ENCODE measurements around the gene TMEM42.
A peak's percentile ranks its signal among the peaks of the same experiment; 100 is the strongest.
"Not testable (repeated sequence)": the region's sequence is repeated elsewhere in the genome, so short reads cannot be mapped to it uniquely, and the experiment has no call there.

Gene TMEM42

DNA sequence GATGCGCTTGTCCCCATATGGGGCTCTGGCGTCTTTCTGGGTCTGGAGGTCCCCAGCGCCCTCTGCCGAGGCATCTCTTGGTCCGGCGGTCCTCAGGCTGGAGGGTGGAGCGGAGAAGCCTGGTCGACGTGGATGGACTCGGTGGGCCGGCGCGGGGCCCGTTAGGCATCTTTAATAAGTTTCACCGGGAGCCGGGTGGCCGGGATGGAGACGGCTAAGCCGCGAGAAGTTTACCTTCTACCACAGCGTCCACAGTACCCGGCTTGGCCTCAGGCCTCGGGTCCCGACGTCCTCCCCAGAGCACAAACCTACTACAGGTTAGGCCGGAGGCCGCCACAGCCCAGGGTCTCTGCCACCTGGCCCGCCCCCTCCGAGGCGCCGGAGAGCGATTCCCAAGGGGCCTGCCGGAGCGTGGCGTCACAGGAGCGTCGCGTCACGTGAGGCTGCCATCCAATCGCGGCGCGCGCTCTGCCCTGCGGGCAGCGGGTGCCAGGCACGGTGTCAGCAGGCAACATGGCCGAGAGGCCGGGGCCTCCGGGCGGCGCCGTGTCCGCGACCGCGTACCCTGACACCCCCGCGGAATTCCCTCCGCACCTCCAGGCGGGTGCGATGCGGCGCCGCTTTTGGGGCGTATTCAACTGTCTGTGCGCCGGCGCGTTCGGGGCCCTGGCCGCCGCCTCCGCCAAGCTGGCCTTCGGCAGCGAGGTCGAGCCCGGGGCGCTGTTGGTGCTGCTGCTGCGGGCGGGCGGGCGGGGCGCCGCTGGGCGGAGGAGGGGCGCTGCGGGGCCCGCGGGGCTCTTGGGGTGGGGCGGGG, at the start of gene TMEM42:
Gene TMEM42, plus strand, starts transcription at position 501 of the 814 bp plus-strand sequence. Its CDS starts 13 bp downstream, at position 514.
- DNase-seq (ENCODE audit: extremely low read depth, low read depth): peak; percentile 79
- TF ChIP-seq, protein P1, sequence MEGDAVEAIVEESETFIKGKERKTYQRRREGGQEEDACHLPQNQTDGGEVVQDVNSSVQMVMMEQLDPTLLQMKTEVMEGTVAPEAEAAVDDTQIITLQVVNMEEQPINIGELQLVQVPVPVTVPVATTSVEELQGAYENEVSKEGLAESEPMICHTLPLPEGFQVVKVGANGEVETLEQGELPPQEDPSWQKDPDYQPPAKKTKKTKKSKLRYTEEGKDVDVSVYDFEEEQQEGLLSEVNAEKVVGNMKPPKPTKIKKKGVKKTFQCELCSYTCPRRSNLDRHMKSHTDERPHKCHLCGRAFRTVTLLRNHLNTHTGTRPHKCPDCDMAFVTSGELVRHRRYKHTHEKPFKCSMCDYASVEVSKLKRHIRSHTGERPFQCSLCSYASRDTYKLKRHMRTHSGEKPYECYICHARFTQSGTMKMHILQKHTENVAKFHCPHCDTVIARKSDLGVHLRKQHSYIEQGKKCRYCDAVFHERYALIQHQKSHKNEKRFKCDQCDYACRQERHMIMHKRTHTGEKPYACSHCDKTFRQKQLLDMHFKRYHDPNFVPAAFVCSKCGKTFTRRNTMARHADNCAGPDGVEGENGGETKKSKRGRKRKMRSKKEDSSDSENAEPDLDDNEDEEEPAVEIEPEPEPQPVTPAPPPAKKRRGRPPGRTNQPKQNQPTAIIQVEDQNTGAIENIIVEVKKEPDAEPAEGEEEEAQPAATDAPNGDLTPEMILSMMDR (IDR thresholded peaks at IDR 0.05; ENCODE audit: low read depth, low read length): peak; percentile 41

DNA sequence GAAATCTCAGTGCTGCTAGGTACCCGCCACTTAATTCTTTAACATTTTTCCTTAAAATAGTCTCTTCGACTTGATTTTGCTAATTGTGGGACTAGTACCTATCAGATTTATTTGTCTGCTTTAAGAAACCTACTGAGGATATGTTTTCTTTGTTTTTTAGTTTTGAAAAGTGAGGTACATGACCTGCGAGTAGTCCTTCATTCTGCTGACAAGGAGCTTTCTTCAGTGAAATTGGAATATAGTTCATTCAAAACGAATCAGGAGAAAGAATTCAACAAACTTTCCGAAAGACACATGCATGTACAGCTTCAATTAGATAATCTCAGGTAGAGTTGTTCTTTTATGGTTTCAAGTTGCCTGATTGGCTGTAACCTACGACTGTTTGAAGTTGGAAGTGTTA, 47.0 kb upstream of the TMEM42 start:
- DNase-seq (ENCODE audit: extremely low read depth, low read depth): no peak
- TF ChIP-seq, protein P1 (IDR thresholded peaks at IDR 0.05; ENCODE audit: low read depth, low read length): no peak

DNA sequence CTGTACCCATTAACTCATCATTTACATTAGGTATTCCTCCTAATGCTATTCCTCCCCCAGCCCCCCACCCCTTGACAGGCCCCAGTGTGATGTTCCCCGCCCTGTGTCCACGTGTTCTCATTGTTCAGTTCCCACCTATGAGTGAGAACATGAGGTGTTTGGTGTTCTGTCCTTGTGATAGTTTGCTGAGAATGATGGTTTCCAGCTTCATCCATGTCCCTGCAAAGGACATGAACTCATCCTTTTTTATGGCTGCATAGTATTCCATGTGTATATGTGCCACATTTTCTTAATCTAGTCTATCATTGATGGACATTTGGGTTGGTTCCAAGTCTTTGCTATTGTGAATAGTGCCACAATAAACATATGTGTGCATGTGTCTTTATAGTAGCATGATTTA, 45.4 kb upstream of the TMEM42 start:
- DNase-seq (ENCODE audit: extremely low read depth, low read depth): not testable (repeated sequence)

DNA sequence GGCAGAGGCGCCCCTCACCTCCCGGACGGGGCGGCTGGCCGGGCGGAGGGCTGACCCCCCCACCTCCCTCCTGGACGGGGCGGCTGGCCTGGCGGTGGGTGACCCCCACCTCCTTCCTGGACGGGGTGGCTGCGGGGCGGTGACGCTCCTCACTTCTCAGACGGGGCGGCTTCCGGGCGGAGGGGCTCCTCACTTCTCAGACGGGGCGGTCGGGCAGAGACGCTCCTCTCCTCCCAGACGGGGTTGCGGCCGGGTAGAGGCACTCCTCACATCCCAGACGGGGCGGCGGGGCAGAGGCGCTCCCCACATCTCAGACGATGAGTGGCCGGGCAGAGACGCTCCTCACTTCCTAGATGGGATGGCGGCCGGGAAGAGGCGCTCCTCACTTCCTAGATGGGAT, 40.5 kb upstream of the TMEM42 start:
- not testable (repeated sequence) for DNase-seq (ENCODE audit: extremely low read depth, low read depth)

DNA sequence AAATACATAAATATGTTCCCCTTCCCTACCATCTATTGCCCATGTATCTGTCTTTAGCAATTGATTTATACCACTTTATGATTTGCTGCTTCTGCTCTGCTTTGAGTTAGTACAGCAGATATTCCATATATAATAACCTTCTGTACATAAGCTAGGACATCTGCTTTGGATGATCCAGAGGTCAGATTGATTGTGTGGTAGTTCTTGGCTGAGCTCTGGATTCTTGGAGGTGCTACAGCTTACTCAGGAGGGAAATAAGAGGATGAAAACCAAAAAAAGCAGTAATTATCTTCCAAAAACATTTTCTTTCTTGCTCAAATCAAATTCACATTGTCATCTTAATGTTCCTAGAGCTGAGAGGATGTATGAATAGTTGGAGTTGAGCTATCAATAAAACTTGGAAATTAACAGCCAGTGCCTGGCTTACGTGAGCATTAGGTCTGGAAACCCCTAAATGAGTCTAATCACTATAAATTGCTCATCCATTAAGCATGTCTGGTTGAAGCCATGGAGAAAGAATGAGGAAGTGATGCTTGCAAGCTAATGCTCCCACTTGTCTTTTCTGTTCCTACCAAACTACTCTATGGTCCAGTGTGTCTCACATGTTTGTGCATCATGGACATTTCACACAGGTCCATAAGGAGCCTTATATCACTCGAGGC, 36.3 kb upstream of the TMEM42 start:
- TF ChIP-seq, protein P1 (IDR thresholded peaks at IDR 0.05; ENCODE audit: low read depth, low read length): no peak
- DNase-seq (ENCODE audit: extremely low read depth, low read depth): no peak

DNA sequence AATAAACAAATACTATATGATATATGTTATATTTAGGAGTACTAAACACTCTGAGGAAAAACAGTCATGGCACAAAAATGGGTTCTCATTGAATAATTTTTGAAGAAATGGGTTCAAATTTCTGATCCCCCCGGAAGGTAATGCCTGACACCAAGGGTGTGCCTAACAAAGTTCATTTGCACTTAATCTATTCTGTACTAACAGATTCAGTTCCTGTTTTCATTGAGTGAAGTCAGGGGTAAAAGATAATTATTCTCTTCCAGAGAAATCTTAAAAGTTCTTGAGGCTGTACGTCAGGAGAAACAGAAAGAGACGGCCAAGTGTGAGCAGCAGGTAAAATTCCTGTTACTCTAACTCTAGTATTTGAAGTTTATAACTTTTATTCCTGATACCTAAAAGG, 34.5 kb upstream of the TMEM42 start:
- TF ChIP-seq, protein P1 (IDR thresholded peaks at IDR 0.05; ENCODE audit: low read depth, low read length): no peak
- DNase-seq (ENCODE audit: extremely low read depth, low read depth): no peak

DNA sequence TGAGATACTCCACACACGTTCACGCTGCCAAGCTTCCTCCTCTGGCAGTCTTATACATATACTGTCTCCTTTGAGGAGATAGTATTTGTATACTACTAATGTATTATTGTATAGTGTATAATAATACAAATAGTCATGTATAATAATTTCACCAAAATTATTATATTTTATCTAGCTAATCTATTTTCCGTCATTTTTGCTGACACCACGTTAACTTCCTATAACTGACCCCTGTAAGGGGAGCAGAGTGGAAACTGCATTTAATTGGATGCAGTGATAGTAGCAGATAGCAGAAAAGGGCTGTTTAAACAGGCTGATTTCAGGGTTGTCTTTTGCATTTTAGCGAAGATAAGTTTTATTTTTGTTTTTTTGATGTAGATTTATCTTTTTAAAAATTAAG, 30.5 kb upstream of the TMEM42 start:
- TF ChIP-seq, protein P1 (IDR thresholded peaks at IDR 0.05; ENCODE audit: low read depth, low read length): no peak
- DNase-seq (ENCODE audit: extremely low read depth, low read depth): no peak

DNA sequence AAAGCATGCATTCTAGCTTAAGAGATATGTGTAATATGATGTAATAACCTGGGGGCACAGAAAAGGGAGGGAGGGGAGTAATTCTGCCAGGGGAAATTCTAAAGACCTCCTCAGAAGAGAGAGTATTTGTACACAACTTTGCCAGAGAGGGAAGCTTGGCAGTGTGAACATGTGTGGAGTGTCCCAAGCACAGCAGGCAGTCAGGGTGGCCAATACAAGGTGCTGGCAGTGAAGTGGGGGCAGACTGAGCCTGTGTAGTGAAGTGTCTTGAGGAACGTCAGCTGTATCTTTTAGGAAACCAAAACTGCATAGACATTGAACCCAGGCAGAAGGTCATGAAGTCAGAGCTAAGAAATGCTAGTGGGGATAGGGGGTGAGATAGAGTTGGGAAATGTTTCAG, 29.7 kb upstream of the TMEM42 start:
- no peak for DNase-seq (ENCODE audit: extremely low read depth, low read depth)
- TF ChIP-seq, protein P1 (IDR thresholded peaks at IDR 0.05; ENCODE audit: low read depth, low read length): no peak

Measured in AG09319 (cell line).